ENCODE measurements around the gene FRMD4A.

The FRMD4A gene

DNA sequence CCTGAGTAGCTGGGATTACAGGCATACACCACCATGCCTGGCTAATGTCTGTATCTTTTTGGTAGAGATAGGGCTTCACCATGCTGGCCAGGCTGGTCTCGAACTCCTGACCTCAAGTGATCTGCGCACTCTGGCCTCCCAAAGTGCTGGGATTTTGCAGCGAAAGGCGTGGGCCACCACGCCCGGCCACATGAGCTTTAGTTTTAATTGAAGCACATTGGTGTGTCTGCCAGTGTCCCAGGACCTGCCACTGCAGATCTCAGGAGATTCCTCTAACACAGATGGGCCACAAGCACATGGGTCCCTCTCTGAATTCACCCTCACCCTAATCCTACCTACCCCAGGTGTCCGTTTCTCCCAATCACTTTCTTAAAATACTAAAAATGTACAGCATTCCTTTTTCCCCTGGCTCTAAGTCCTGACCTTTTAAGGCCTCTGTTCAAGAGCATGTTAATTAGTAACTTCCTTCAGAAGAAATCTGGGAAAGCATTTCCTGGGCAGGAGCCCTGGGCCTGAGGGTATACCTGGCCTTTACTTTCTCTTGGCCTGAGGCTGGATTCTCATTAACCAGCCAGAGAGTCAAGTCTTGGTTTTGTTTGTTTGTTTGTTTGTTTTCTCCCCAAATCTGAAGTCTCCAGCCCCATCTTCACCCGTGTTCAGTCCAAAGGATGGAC is 661.4 kb downstream of the FRMD4A start:
- no peak for DNase-seq (ENCODE audit: insufficient read length, low spot score)
- TF ChIP-seq SPI1 (IDR thresholded peaks at IDR 0.05; ENCODE audit: low read depth, low read length): no peak
- TF ChIP-seq PAX5 (IDR thresholded peaks at IDR 0.05; ENCODE audit: insufficient read depth, low read length, severe bottlenecking): no peak
- no peak for TF ChIP-seq POLR2A (IDR thresholded peaks at IDR 0.05; ENCODE audit: low read depth, low read length)
- TF ChIP-seq POLR2AphosphoS5 (IDR thresholded peaks at IDR 0.05; ENCODE audit: low read depth, low read length): no peak
- TF ChIP-seq POU2F2 (IDR thresholded peaks at IDR 0.05; ENCODE audit: low read depth, low read length): no peak
- TF ChIP-seq TAF1 (IDR thresholded peaks at IDR 0.05; ENCODE audit: low read depth, low read length): no peak
- FAIRE-seq: no peak

DNA sequence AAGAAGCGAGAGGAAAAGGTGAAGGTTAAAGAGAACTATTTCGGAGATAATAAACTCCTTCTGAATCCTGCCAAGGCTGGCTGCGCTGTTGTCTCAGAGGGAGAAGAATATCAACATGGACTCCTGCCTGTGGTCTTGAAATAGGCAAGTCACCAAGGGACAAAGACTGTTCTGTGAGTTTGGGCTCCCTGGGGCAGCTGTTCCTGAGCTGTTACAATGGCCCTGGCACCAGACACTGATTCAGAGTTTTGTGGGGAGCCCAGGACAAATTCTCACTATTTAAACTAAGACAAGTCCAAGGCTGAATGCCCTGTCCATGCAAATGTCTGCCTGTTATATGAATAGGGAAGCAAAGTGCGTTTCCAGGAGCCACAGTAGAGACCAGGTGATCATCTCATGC is 662.6 kb downstream of the FRMD4A start:
- DNase-seq (ENCODE audit: insufficient read length, low spot score) (no peak), FAIRE-seq (no peak)
- TF ChIP-seq POU2F2 (IDR thresholded peaks at IDR 0.05; ENCODE audit: low read depth, low read length) (no peak), PAX5 (IDR thresholded peaks at IDR 0.05; ENCODE audit: insufficient read depth, low read length, severe bottlenecking) (no peak), TAF1 (IDR thresholded peaks at IDR 0.05; ENCODE audit: low read depth, low read length) (no peak), POLR2A (IDR thresholded peaks at IDR 0.05; ENCODE audit: low read depth, low read length) (no peak), SPI1 (IDR thresholded peaks at IDR 0.05; ENCODE audit: low read depth, low read length) (no peak), POLR2AphosphoS5 (IDR thresholded peaks at IDR 0.05; ENCODE audit: low read depth, low read length) (no peak)

DNA sequence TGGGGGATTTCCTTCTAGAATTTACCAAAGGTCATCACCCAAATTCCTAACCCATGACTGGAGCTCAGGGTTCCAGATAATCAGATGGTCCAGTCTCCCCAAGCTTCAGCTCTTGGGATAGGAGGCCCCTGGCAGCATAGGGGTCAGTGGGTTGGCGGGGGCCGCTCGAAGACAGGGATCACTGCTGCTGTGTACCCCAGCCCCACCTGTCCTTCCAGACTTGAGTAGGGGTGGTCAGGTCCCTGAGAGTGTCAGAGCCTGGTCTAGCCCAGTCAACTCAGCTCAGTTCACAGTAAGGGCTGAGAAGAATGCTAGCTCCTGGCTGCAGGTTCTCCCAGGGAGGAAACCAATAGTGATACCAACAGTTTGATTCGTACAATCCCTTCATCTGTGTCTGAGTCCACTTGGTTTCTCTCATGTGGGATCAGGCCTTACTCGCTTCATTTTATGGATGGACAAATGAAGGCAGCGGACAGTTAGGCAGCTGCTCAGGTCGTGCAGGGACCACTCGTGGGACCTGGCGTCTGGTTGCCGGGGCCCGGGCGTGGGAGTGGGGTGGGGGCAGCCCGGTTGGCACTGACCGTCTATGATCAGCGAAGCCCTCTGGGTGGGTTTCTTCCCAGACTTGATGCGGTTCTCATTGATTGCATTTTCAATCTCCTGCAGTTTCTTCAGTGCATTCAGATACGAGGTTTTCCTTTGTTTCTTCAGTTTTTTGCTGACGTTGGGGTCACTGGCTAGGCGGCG is 665.0 kb downstream of the FRMD4A start:
- no peak for TF ChIP-seq POLR2AphosphoS5 (IDR thresholded peaks at IDR 0.05; ENCODE audit: low read depth, low read length)
- no peak for TF ChIP-seq POU2F2 (IDR thresholded peaks at IDR 0.05; ENCODE audit: low read depth, low read length)
- no peak for TF ChIP-seq TAF1 (IDR thresholded peaks at IDR 0.05; ENCODE audit: low read depth, low read length)
- no peak for TF ChIP-seq SPI1 (IDR thresholded peaks at IDR 0.05; ENCODE audit: low read depth, low read length)
- no peak for TF ChIP-seq PAX5 (IDR thresholded peaks at IDR 0.05; ENCODE audit: insufficient read depth, low read length, severe bottlenecking)
- TF ChIP-seq POLR2A (IDR thresholded peaks at IDR 0.05; ENCODE audit: low read depth, low read length): no peak
- FAIRE-seq: no peak
- DNase-seq (ENCODE audit: insufficient read length, low spot score): no peak

DNA sequence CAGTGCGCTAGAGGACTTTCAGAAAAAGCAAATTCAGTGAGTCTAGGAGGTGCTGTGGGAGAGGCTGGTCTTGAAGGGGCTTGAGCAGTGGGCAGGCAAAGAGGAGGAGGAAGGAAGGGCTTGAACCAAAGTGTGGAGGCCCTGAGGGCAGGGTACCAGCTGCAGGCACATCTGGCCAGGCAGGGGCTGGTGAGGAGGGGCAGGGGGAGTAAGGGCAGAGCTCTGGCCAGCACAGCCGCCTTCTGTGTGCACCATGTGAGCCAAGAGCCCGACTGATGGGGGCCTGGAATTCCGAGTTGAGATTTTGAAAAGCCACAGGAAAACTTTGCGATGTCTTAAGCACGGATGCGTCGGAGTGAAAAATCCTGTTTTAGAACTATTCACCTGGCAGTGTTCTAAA is 669.5 kb downstream of the FRMD4A start:
- no peak for DNase-seq (ENCODE audit: insufficient read length, low spot score)
- FAIRE-seq: no peak
- TF ChIP-seq POLR2AphosphoS5 (IDR thresholded peaks at IDR 0.05; ENCODE audit: low read depth, low read length): no peak
- no peak for TF ChIP-seq POLR2A (IDR thresholded peaks at IDR 0.05; ENCODE audit: low read depth, low read length)
- TF ChIP-seq TAF1 (IDR thresholded peaks at IDR 0.05; ENCODE audit: low read depth, low read length): no peak
- no peak for TF ChIP-seq POU2F2 (IDR thresholded peaks at IDR 0.05; ENCODE audit: low read depth, low read length)
- no peak for TF ChIP-seq SPI1 (IDR thresholded peaks at IDR 0.05; ENCODE audit: low read depth, low read length)
- TF ChIP-seq PAX5 (IDR thresholded peaks at IDR 0.05; ENCODE audit: insufficient read depth, low read length, severe bottlenecking): no peak

DNA sequence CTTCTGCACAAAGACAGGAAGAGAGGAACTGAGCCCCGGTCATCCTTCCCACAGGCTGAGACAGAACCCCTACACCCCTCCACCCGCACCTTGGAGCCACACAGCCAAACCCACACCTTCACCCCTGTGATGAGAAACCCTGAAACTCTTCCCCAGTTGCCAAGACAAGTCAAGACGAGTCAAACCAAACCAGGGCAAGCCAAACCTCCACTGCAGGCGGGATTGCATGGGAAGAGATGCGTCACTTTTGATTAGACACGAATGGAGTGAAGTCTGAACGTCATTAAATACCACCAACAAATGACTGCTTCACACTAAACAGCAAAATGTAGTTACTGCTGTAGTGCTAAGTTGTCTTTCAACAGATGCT is 670.2 kb downstream of the FRMD4A start:
- no peak for DNase-seq (ENCODE audit: insufficient read length, low spot score)
- FAIRE-seq: no peak
- peak; percentile 49 for TF ChIP-seq SPI1 (IDR thresholded peaks at IDR 0.05; ENCODE audit: low read depth, low read length)
- no peak for TF ChIP-seq PAX5 (IDR thresholded peaks at IDR 0.05; ENCODE audit: insufficient read depth, low read length, severe bottlenecking)

DNA sequence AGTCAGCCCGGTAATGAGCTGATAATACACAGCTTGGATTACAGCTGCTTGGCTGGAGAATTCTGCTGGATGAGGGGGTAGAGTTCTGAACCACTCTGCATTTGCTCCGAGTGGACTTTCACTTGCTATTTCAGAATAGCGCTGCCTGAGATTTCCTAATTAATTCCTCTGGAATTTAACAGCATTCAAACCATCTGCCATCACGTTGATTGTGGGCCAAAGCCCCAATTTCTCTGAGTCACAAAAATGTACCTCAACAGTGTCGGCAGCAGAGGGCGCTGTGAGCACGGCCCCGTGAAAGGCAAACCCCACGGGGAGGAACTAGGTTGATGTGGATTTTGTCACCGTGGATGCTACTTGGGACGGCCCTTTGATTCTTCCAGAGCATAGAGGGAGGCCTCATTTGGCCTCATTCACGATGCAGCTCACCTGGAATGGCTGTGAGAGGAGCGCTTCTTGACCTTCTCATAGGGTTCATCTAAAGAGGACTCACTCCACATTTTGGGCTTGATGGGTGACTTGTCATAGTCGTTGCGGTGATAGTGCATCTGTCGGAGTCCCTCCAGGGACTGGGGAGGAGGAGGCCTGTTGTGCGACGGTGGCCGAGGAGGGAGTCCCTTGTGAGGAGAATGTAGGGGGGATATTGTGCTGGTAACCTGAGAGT is 670.7 kb downstream of the FRMD4A start:
- DNase-seq (ENCODE audit: insufficient read length, low spot score) (peak; percentile 69), FAIRE-seq (peak; percentile 94)
- TF ChIP-seq POLR2AphosphoS5 (IDR thresholded peaks at IDR 0.05; ENCODE audit: low read depth, low read length) (no peak), TAF1 (IDR thresholded peaks at IDR 0.05; ENCODE audit: low read depth, low read length) (no peak), SPI1 (IDR thresholded peaks at IDR 0.05; ENCODE audit: low read depth, low read length) (peak; percentile 55; the same call in 1 of the 2 replicates)

DNA sequence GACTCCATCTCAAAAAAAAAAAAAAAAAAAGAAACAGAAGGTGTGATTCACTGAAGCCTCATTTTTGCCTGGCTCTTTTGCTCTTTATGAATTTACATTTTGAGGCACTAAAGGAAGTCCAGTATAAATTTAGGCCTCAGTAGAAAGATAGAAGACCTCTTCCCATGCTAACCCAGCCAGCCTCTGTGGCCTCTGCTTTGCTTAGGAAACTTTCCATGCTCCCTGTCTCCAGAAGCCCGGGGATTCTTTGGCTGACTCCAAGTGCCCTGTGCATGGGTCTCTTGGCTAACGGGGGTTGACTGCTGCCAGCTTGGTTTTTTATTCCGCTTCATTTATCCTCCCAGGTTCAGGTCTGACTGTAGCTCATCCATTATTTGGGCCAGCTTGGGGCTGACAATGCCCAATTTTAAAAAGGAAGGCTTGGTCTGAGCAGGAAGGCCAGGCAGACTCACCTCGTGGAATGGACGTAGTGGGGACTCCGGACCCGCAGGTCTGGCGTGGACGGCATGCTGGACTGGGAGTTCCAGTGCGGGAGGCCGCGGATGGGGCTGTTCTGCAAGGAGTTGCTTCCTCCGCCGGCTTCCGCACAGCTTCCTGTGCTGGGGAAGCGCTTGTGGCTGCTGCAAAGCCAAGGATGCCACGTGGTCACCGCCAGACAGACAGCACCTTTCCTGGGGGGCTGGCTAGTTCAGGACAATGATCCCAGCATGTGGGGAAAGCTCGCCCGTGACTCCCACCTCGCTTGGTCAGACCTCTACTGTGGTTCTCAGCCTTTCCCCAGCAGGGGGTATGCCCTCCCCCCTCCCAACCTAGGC is 671.6 kb downstream of the FRMD4A start:
- TF ChIP-seq POU2F2 (IDR thresholded peaks at IDR 0.05; ENCODE audit: low read depth, low read length): no peak
- TF ChIP-seq SPI1 (IDR thresholded peaks at IDR 0.05; ENCODE audit: low read depth, low read length): no peak
- no peak for TF ChIP-seq POLR2AphosphoS5 (IDR thresholded peaks at IDR 0.05; ENCODE audit: low read depth, low read length)
- no peak for TF ChIP-seq POLR2A (IDR thresholded peaks at IDR 0.05; ENCODE audit: low read depth, low read length)
- TF ChIP-seq TAF1 (IDR thresholded peaks at IDR 0.05; ENCODE audit: low read depth, low read length): no peak
- TF ChIP-seq PAX5 (IDR thresholded peaks at IDR 0.05; ENCODE audit: insufficient read depth, low read length, severe bottlenecking): no peak
- no peak for FAIRE-seq
- no peak for DNase-seq (ENCODE audit: insufficient read length, low spot score)

DNA sequence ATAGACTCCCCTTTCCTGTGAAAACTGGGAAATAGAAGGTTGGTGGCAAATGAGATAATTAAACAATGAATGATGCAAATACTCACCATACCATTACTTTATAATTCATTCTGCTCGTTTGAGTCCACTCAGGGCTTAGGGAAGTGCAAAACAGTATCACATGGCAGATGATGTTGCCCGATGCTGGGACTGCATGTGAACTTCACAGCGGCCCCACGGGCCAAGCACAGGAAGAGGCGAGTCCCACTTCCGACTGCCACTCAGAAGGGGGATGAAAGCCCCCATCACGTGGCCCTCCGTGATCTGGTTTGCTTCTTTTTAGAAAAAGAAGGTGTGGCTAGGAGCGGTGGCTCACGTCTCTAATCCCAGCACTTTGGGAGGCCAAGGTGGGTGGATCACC is 672.5 kb downstream of the FRMD4A start:
- TF ChIP-seq POLR2A (IDR thresholded peaks at IDR 0.05; ENCODE audit: low read depth, low read length) (no peak), SPI1 (IDR thresholded peaks at IDR 0.05; ENCODE audit: low read depth, low read length) (no peak), PAX5 (IDR thresholded peaks at IDR 0.05; ENCODE audit: insufficient read depth, low read length, severe bottlenecking) (no peak)
- FAIRE-seq (no peak), DNase-seq (ENCODE audit: insufficient read length, low spot score) (no peak)

DNA sequence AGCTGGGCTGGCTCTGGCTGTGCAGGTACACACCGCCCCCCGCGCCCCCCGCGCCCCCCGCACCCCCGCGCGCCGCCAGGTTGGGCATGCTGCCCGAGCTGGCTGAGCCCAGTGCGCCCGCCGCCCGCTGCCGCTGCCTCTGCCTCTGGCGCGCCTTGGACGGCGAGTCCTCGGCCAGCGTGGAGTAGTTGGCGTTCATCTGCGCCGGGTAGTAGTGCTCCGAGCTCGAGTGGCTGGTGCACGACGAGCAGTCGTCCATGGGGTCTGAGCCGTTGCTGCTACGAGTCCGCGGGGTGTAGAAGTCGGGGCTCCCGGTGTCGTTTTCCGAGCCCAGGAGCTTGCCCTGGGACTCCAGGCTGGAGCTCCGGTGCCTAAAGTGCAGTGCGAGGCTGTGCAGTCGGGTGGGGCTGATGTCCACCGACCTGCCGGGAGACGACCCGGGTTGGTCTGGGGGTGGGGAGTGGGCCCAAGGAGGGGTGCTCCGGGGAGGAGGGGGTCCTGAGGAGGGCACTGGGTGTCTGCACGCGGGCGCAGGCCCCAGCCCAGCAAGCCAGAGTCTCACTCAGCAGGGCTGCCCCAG is 673.5 kb downstream of the FRMD4A start:
- TF ChIP-seq POLR2A (IDR thresholded peaks at IDR 0.05; ENCODE audit: low read depth, low read length) (no peak), SPI1 (IDR thresholded peaks at IDR 0.05; ENCODE audit: low read depth, low read length) (no peak), POU2F2 (IDR thresholded peaks at IDR 0.05; ENCODE audit: low read depth, low read length) (no peak), PAX5 (IDR thresholded peaks at IDR 0.05; ENCODE audit: insufficient read depth, low read length, severe bottlenecking) (no peak), POLR2AphosphoS5 (IDR thresholded peaks at IDR 0.05; ENCODE audit: low read depth, low read length) (no peak)
- no peak for FAIRE-seq
- no peak for DNase-seq (ENCODE audit: insufficient read length, low spot score)
